HepG2 (cell line): ENCODE data around the gene CHIC2. TPM values are rescaled to one million over a fixed set of nuclear protein-coding genes. Genes with fewer than 3 reads are reported as not detected.

Experiments
- ARNT2 ChIP-seq: sonication (generic); formaldehyde crosslinking; IDR thresholded peaks from 2 replicates; pipeline ENCODE4 v1.8.0; 2022; ENCODE audit warnings: mild to moderate bottlenecking, low read depth, missing genetic modification reagents, moderate library complexity
- CHCHD3 ChIP-seq: sonication (generic); formaldehyde crosslinking; IDR thresholded peaks from 2 replicates; pipeline ENCODE4 v1.8.0; 2022; ENCODE audit warnings: mild to moderate bottlenecking, missing genetic modification reagents, moderate library complexity
- CHD2 ChIP-seq: IDR thresholded peaks from 2 replicates; pipeline ENCODE4 v1.6.1; 2011; ENCODE audit warnings: low read depth, low read length, improper control_type of control experiment
- EP300 ChIP-seq, 3 experiments: sonication (generic) in 1 of 3; formaldehyde crosslinking in 1 of 3; IDR thresholded peaks; 2 replicates each; pipeline versions ENCODE4 v1.5.1 to v1.6.1; 2011 to 2020; ENCODE audit warnings: low read depth in 2 of 3, low read length in 2 of 3, borderline replicate concordance in 1 of 3, improper control_type of control experiment in 1 of 3, mild to moderate bottlenecking in 1 of 3, missing genetic modification reagents in 1 of 3, moderate library complexity in 1 of 3
- GPN1 ChIP-seq: sonication (generic); formaldehyde crosslinking; IDR thresholded peaks from 2 replicates; pipeline ENCODE4 v1.5.1; 2020; ENCODE audit warnings: missing genetic modification reagents, borderline replicate concordance
- KDM4B ChIP-seq: sonication (generic); formaldehyde crosslinking; IDR thresholded peaks from 2 replicates; pipeline ENCODE4 v1.4.0; 2020; ENCODE audit warnings: missing genetic modification reagents
- NFE2L2 ChIP-seq: fragments of 150-350 bp; IDR thresholded peaks from 2 replicates; pipeline ENCODE4 v1.6.1; 2014; ENCODE audit warnings: low read length
- PRDM10 ChIP-seq: sonication (generic); formaldehyde crosslinking; IDR thresholded peaks from 2 replicates; pipeline ENCODE4 v1.4.0; 2020; ENCODE audit warnings: low read depth, missing genetic modification reagents
- RNF2 ChIP-seq: fragments of 450-650 bp; conservative IDR thresholded peaks from 2 replicates; pipeline ENCODE4 v1.6.1; 2016; ENCODE audit warnings: low read depth
- TBP ChIP-seq: sonication (generic); formaldehyde crosslinking; IDR thresholded peaks from 2 replicates; pipeline ENCODE4 v1.5.0; 2020; ENCODE audit warnings: missing genetic modification reagents
- TCF12 ChIP-seq, 2 experiments: fragments of 450-650 bp in 1 of 2; sonication (generic) in 1 of 2; formaldehyde crosslinking in 1 of 2; IDR thresholded peaks; 2 replicates each; pipeline versions ENCODE4 v1.6.1 to v1.8.0; 2017 to 2022; ENCODE audit warnings: antibody characterized with exemption in 1 of 2, mild to moderate bottlenecking in 1 of 2, missing genetic modification reagents in 1 of 2, moderate library complexity in 1 of 2
- TEF ChIP-seq: sonication (generic); formaldehyde crosslinking; IDR thresholded peaks from 2 replicates; pipeline ENCODE4 v1.5.0; 2020; ENCODE audit warnings: missing genetic modification reagents
- ZFP37 ChIP-seq: sonication (generic); formaldehyde crosslinking; IDR thresholded peaks from 2 replicates; pipeline ENCODE4 v1.4.0; 2020; ENCODE audit warnings: missing genetic modification reagents, borderline replicate concordance
- ZNF20 ChIP-seq: sonication (generic); formaldehyde crosslinking; IDR thresholded peaks from 2 replicates; pipeline ENCODE4 v1.4.0; 2020; ENCODE audit warnings: mild to moderate bottlenecking, moderate library complexity, missing genetic modification reagents
- ZNF251 ChIP-seq: sonication (generic); formaldehyde crosslinking; IDR thresholded peaks from 2 replicates; pipeline ENCODE4 v1.9.0; 2021; ENCODE audit warnings: mild to moderate bottlenecking, missing genetic modification reagents
- ZNF329 ChIP-seq: sonication (generic); formaldehyde crosslinking; IDR thresholded peaks from 2 replicates; pipeline ENCODE4 v1.9.0; 2021; ENCODE audit warnings: low read depth, mild to moderate bottlenecking, missing genetic modification reagents
- ZNF382 ChIP-seq: sonication (generic); formaldehyde crosslinking; IDR thresholded peaks from 2 replicates; pipeline ENCODE4 v1.5.0; 2020; ENCODE audit warnings: missing genetic modification reagents, mild to moderate bottlenecking, borderline replicate concordance
- ZNF446 ChIP-seq: sonication (generic); formaldehyde crosslinking; IDR thresholded peaks from 2 replicates; pipeline ENCODE4 v1.5.0; 2020; ENCODE audit warnings: mild to moderate bottlenecking, missing genetic modification reagents
- ZNF451 ChIP-seq: sonication (generic); formaldehyde crosslinking; IDR thresholded peaks from 2 replicates; pipeline ENCODE4 v1.5.0; 2020; ENCODE audit warnings: mild to moderate bottlenecking, missing genetic modification reagents
- ZNF460 ChIP-seq: sonication (generic); formaldehyde crosslinking; IDR thresholded peaks from 2 replicates; pipeline ENCODE4 v1.5.1; 2020; ENCODE audit warnings: missing genetic modification reagents, mild to moderate bottlenecking, borderline replicate concordance
- ZNF543 ChIP-seq: sonication (generic); formaldehyde crosslinking; IDR thresholded peaks from 2 replicates; pipeline ENCODE4 v1.4.0; 2020; ENCODE audit warnings: mild to moderate bottlenecking, missing genetic modification reagents
- ZNF546 ChIP-seq: sonication (generic); formaldehyde crosslinking; conservative IDR thresholded peaks from 2 replicates; pipeline ENCODE4 v1.8.1; 2023; ENCODE audit warnings: mild to moderate bottlenecking, missing genetic modification reagents
- ZNF597 ChIP-seq: sonication (generic); formaldehyde crosslinking; IDR thresholded peaks from 2 replicates; pipeline ENCODE4 v1.5.0; 2020; ENCODE audit warnings: missing genetic modification reagents
- ZNF660 ChIP-seq: sonication (generic); formaldehyde crosslinking; IDR thresholded peaks from 2 replicates; pipeline ENCODE4 v1.5.1; 2020; ENCODE audit warnings: mild to moderate bottlenecking, low read depth, missing genetic modification reagents, borderline replicate concordance
- polyA plus RNA-seq, 8 experiments: library from polyadenylated mRNA; depleted of rRNA in 3 of 8; stranded (reverse) in 7 of 8; unstranded in 1 of 8; fragments of >200 nt; fragmentation: Illumina TruSeq in 4 of 8; extraction: Trizol in 4 of 8; gene quantifications; 2 replicates each; pipeline versions ENCODE4 v1.2.1 to v1.2.3, GENCODE V29; 2011 to 2016; ENCODE audit warnings: low read depth in 4 of 8, missing spikeins in 1 of 8, mixed read lengths in 1 of 8; ENCODE audit not compliant: insufficient read depth in 1 of 8
- total RNA-seq, 5 experiments: library from RNA; depleted of rRNA; stranded (reverse); fragments of >200 nt; fragmentation: Illumina TruSeq; extraction: Trizol; gene quantifications; 2 replicates each; pipeline ENCODE4 v1.2.3, GENCODE V29; 2016; ENCODE audit warnings: low read depth in 1 of 5

CHIC2 gene
- total and polyA plus RNA-seq, 2 of the 13 experiments (the other 11 are each of a cell fraction or from before 2014, with no cell fraction given), result 10.0 to 17.2 TPM

GRCh38 chr4:54064317-54065111, at the start of gene CHIC2 (continued):
- TF ChIP-seq TEF (no peak), ZFP37 (CRISPR knock-in tag) (no peak), ZNF543 (CRISPR knock-in tag) (no peak), KDM4B (CRISPR knock-in tag) (no peak), CHCHD3 (CRISPR knock-in tag) (no peak), CHD2 (peak; percentile 94), PRDM10 (CRISPR knock-in tag) (no peak), EP300 (IDR thresholded peaks at IDR 0.05; ENCODE audit: low read depth in 2 of 2, low read length in 2 of 2) (no peak), EP300 (CRISPR knock-in tag; IDR thresholded peaks at IDR 0.05; ENCODE audit: borderline replicate concordance) (no peak), ZNF451 (CRISPR knock-in tag) (no peak; the same call in 1 of the 2 replicates), RNF2 (no peak), ZNF660 (CRISPR knock-in tag) (no peak), TBP (no peak), ZNF20 (CRISPR knock-in tag) (no peak), ZNF597 (CRISPR knock-in tag) (no peak), ZNF251 (CRISPR knock-in tag) (no peak), ZNF446 (no peak), ZNF382 (no peak), ARNT2 (CRISPR knock-in tag) (peak; percentile 93), TCF12 (IDR thresholded peaks at IDR 0.05) (no peak), TCF12 (CRISPR knock-in tag; IDR thresholded peaks at IDR 0.05) (0 out of 2 replicates have a peak, but pooled peaks have one; percentile 58), ZNF546 (no peak), GPN1 (CRISPR knock-in tag) (no peak), NFE2L2 (no peak), ZNF460 (CRISPR knock-in tag) (peak; percentile 19; the same call in 1 of the 2 replicates), ZNF329 (CRISPR knock-in tag) (no peak)
